GM19438 (cell line): ENCODE results near the gene DNAJC22.
"Not testable (repeated sequence)": the region's sequence is repeated elsewhere in the genome, so short reads cannot be mapped to it uniquely, and the experiment has no call there.

Experiments
- ATAC-seq: cut with Tn5 transposase; IDR thresholded peaks from one replicate; pipeline ENCODE4 v1.9.1; 2021; ENCODE audit warnings: low read depth; ENCODE audit not compliant: unreplicated experiment

The DNAJC22 gene

GRCh38 chr12:49346659-49347310 is at the start of gene DNAJC22:
Gene DNAJC22 (plus strand): TSS chr12:49346888. CDS start chr12:49348873, 1,985 bp downstream.
- no peak for ATAC-seq

GRCh38 chr12:49297695-49298060 is 49.0 kb upstream of the DNAJC22 start:
- ATAC-seq: no peak

GRCh38 chr12:49298160-49298559 is 48.5 kb upstream of the DNAJC22 start:
- ATAC-seq: no peak

- ATAC-seq: no peak
Measured at GRCh38 chr12:49301760-49302159, 44.9 kb upstream of the DNAJC22 start.

GRCh38 chr12:49304161-49304560 is 42.5 kb upstream of the DNAJC22 start:
- no peak for ATAC-seq

GRCh38 chr12:49305762-49306510 is 40.8 kb upstream of the DNAJC22 start:
- ATAC-seq: no peak

- no peak for ATAC-seq
Measured at GRCh38 chr12:49309386-49309785, 37.3 kb upstream of the DNAJC22 start.

GRCh38 chr12:49310451-49311000 is 36.2 kb upstream of the DNAJC22 start:
- not testable (repeated sequence) for ATAC-seq

- ATAC-seq: no peak
Measured at GRCh38 chr12:49314811-49315210, 31.9 kb upstream of the DNAJC22 start.

GRCh38 chr12:49317118-49317517 is 29.6 kb upstream of the DNAJC22 start:
- ATAC-seq: not testable (repeated sequence)

- not testable (repeated sequence) for ATAC-seq
Measured at GRCh38 chr12:49320411-49321103, 26.1 kb upstream of the DNAJC22 start.

- ATAC-seq: no peak
Measured at GRCh38 chr12:49322367-49322707, 24.4 kb upstream of the DNAJC22 start.

GRCh38 chr12:49322708-49323523 is 23.8 kb upstream of the DNAJC22 start, which contains the start of gene TROAP:
Gene TROAP (plus strand): TSS chr12:49323255. CDS start chr12:49323609, 354 bp downstream.
- peak; percentile 98 for ATAC-seq

GRCh38 chr12:49323524-49324097 is 23.1 kb upstream of the DNAJC22 start:
- ATAC-seq: no peak

GRCh38 chr12:49325606-49326005 is 21.1 kb upstream of the DNAJC22 start:
- no peak for ATAC-seq

- ATAC-seq: no peak
Measured at GRCh38 chr12:49327368-49327767, 19.3 kb upstream of the DNAJC22 start.

- no peak for ATAC-seq
Measured at GRCh38 chr12:49327887-49328286, 18.8 kb upstream of the DNAJC22 start.

GRCh38 chr12:49328816-49329215 is 17.9 kb upstream of the DNAJC22 start:
- ATAC-seq: no peak

GRCh38 chr12:49330032-49330619 is 16.6 kb upstream of the DNAJC22 start:
- no peak for ATAC-seq
